NCI-H2029 treated with DMSO at 0.1 percent for 48 hours (cell line): Measurements from ENCODE around the gene SLC19A1.

Source experiments
- DNase-seq: peaks from one replicate; lab custom pipeline; 2025; lab: John Stamatoyannopoulos, UW

Gene SLC19A1

GRCh38 chr21:45558044-45558721, 15.9 kb upstream of the SLC19A1 start:
- DNase-seq, result no peak

- DNase-seq, result no peak
These were observed 15.4 kb upstream of the SLC19A1 start for GRCh38 chr21:45557616-45558043.

GRCh38 chr21:45556645-45557615, 14.7 kb upstream of the SLC19A1 start:
- no peak for DNase-seq

GRCh38 chr21:45556302-45556644, 14.0 kb upstream of the SLC19A1 start:
- no peak for DNase-seq

GRCh38 chr21:45555557-45556301, 13.5 kb upstream of the SLC19A1 start:
- DNase-seq, result no peak

- no peak for DNase-seq
These were observed 13.0 kb upstream of the SLC19A1 start for GRCh38 chr21:45555251-45555556.

- no peak for DNase-seq
These were observed 12.4 kb upstream of the SLC19A1 start for GRCh38 chr21:45554477-45555175.

GRCh38 chr21:45552696-45553391, 10.6 kb upstream of the SLC19A1 start:
- no peak for DNase-seq

- DNase-seq, result no peak
These were observed 9.8 kb upstream of the SLC19A1 start for GRCh38 chr21:45551783-45552695.

- no peak for DNase-seq
These were observed 9.1 kb upstream of the SLC19A1 start for GRCh38 chr21:45551316-45551715.

GRCh38 chr21:45550522-45551210, 8.4 kb upstream of the SLC19A1 start:
- no peak for DNase-seq

- no peak for DNase-seq
These were observed 7.6 kb upstream of the SLC19A1 start for GRCh38 chr21:45549626-45550463.

- no peak for DNase-seq
These were observed 6.7 kb upstream of the SLC19A1 start for GRCh38 chr21:45548711-45549491.

GRCh38 chr21:45547545-45547900, 5.3 kb upstream of the SLC19A1 start:
- no peak for DNase-seq

- no peak for DNase-seq
These were observed 4.7 kb upstream of the SLC19A1 start for GRCh38 chr21:45546636-45547544.

GRCh38 chr21:45545691-45546531, 3.7 kb upstream of the SLC19A1 start:
- DNase-seq, result no peak
